NCI-H1694 (cell line): ENCODE measurements around the gene FKBP1A.
"Not testable (repeated sequence)": the region's sequence is repeated elsewhere in the genome, so short reads cannot be mapped to it uniquely, and the experiment has no call there.

Experiments used
- DNase-seq: peaks from one replicate; lab custom pipeline; 2025; lab: John Stamatoyannopoulos, UW

FKBP1A gene

DNA sequence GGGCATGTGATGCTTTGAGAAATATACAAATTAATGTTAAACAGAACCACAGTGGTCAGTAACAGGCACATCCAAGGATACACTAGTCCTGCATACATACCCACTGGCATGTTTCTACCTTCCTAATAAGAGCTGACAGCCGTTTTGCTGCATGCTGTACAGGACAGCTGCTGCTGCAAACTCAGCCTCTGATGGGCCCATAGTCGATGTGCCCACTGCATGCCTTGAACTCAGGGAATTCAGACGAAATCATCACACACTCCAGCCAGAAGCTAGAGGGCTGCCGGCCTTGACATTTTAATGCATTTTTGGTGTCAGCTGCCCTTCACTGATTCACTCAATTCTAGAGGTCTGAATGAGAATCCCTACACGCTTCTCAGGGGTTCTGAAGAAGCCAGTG lies 29.3 kb downstream of the FKBP1A start:
- no peak for DNase-seq

DNA sequence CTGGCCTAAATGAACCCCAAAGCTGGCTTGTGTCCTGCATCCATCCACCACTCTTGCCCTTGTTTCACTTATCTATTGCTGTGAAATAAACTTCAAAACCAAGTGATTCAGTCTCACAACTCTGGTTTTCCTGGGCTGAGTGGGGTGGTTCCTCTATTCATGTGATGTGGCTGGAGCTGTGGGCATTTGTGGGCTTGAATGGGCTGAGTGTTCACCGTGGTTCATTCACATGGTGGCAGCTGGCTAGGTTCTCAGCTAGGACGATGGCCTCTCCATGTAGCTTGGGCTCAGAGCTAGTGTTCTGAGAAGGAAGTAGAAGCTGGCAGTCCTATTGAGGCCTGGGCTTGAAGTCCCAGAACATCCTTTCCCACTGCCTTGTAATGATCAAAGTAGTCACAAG lies 30.4 kb downstream of the FKBP1A start:
- DNase-seq, result no peak

DNA sequence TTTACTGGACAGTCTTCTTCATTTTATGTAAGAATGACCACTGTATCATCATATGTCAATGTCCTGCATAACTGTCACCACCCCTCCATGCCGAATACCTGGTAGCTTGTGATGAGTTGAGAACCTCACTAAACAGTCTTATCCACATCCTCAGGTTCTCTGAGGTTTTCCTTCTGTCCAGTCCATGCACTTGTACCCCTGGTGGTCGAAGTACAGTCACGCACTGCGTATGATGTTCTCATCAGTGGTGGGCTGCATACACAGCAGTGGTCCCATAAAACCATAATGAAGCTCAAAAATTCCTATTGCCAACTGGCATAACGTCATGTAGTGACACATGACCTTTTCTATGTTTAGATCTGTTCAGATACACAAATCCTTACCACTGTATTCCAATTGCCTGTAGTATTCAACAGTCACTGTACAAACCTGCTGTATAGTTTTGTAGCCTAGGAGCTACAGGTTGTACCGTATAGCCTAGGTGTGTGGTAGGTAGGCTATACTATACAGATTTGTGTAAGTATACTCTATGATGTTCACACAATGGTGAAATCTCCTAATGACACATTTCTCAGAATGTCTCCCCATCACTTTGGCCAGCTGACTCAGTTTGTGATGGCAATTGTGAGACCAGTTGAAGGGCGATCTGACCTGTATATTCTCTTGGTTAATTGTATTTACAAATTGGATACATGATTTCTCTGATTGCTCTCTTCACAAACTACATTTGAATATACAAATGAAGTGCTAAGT lies 32.6 kb downstream of the FKBP1A start:
- no peak for DNase-seq

DNA sequence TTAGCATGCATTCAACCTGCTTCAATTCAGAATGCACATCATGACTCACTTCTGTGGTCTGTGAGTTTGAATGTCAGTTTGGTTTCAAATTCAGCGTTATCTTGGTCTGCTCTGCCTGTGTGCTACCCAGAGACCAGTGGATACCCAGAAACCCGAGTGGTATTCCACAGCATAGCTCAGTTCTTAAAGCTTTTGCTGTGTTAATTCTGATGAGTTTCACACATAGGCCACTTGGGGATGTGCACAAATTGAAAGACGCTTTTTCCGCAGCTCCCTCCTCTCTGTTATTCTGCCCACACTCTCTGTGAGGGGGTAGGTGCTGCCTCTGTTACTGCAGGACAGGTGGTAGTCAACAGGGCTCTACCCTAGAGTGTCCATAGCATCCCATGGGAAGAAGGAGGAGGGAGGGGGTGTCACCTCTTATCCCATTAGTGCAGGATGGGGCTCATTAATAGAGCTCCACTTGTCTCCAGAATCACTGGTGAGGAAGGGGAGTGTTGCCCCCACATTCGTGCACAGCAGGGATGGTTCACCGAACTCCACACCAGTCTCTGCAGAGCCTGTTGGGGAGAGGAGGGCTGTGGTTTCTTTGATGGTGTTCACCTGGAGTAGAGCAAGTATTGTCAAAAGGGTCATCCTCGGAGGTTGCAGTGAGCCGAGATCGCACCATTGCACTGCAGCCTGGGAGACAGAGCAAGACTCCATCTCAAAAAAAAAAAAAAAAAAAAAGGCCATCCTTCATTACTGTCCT lies 34.8 kb downstream of the FKBP1A start:
- DNase-seq, result no peak

DNA sequence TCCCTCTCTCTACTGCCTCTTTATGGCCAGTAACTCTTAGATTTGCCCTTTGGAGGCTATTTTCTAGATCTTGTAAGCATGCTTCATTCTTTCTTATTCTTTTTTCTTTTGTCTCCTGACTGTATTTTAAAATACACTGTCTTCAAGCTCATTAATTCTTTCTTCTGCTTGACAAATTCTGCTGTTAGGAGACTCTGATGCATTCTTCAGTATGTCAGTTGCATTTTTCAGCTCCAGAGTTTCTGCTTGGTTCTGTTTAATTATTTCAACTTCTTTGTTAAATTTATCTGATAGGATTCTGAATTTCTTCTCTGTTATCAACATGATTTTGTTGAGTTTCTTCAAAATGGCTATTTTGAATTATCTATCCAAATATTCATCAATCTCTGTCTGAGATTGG lies 38.9 kb downstream of the FKBP1A start:
- no peak for DNase-seq

DNA sequence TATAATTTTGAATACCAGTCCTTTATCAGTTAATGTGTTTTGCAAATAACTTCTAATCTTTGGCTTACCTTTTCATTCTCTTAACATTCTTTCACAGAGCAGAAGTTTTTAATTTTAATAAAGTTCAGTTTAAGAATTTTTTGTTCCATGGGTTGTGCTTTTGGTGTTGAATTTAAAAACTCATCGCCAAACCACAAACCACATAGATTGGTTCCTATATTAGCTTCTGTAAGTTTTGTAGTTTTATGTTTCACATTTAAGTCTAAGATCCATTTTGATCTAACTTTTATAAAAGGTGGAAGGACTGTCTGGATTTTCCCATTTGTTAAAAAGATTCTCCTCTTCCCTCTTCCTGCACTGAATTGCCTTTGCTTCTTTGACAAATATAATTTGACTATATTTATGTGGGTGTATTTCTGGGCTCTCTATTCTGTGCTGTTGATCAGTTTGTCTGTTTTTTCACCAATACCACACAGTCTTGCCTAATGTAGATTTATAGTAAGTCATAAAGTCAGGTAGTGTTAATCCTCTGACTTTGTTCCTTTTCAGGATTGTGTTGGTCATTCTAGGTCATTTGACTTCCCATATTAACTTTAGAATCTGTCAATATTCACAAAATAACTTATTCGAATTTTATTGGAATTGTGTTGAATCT lies 46.4 kb downstream of the FKBP1A start:
- no peak for DNase-seq

DNA sequence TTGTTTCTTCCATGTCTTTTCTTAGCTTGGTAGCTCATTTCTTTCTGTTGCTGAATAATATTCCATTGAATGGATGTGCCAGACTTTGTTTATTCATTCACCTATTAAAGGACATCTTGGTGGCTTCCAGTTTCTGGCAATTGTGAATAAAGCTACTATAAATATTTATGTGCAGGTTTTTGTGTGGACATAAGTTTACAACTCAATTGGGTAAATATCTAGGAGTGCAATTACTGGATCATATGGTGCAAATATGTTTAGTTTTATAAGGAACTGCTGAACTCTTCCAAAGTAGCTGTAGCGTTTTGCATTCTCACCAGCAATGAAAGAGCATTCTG lies 47.1 kb downstream of the FKBP1A start:
- DNase-seq, result no peak

DNA sequence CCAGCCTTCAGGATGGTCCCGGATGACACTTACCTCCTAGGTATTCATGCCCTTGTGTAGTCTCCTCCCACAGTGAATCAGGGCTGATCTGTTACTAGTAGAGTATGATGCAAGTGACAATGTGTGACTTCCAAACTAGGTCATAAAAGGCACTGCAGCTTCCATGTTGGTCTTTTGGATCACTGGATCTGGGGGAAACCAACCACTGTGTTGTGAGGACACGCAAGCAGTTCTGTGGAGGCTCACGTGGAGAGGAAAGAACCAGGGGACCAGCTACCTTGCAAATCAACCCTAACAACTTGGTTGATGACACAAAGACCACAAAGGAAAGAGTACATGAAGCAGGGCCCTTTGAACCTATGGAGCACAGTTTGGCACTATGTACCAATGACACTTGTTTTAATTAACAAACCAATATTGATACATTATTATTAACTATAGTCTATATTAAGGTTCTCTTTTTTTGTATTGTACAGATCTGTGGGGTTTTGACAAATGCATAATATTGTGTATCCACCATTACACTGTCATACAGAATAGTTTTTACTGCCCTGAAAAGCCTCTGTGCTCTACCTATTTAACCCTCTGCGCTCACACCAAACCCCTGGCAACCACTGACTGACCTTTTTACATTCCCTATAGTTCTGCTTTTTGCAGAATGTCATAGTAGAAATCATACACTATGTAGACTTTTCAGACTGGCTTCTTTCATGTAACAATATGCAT lies 47.7 kb downstream of the FKBP1A start:
- no peak for DNase-seq

DNA sequence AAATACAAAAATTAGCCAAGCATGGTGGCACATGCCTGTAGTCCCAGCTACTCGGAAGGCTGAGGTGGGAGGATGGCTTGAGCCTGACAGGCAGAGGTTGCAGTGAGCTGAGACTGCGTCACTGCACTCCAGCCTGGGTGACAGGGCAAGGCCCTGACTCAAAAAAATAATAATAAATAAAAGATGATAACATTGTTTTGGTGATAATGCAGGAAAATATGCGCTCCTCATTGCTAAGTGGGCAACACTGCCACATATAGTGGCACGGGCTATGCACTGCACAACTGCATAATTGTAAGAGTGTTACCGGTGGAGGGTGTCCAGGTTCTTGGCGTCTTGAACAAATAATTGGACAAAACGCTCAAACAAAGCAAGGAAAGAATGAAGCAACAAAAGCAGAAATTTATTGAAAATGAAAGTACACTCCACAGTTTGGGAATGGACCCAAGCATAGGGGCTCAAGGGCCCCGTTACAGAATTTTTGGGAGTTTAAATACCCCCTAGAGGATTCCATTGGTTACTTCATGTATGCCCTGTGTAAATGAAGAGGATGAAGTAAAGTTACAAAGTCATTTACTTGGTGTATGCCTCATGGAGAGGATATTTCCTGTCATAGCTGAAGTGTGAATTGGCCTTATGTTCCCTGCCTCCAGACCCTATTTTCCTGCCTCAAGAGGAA lies 49.3 kb downstream of the FKBP1A start:
- DNase-seq, result not testable (repeated sequence)

DNA sequence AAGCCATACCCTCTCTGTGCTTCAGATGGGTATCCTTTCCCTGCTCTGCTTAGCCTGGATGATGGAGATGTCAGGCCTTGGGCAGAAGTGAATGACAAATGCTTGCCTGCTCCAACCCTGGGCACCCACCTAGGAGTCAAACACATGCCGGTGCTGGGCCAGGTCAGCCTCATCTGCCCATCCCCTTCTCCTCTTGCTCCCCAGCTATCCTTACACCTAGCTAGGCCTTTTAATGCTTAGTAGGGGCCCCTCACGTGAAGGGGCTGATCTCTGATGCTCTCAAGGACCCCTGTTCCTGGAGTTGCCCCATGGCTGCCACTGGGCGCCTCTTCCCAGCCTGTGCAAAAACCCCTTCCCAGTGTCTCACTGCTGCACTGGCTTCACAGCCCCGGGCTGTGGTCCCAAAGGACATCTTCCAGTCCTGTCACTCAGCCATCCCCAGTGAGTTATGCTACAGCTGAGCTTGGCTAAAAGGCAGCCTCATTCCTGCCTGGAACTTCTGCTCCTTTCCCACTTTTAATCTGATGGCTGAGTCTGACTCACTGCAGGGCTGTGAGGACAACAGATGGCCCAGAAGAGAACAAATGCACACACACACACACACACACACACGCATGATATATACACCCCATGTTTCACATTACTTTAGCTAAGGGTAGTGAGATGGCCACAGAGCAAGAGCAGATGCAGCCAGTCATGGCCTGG lies 51.1 kb downstream of the FKBP1A start:
- no peak for DNase-seq

DNA sequence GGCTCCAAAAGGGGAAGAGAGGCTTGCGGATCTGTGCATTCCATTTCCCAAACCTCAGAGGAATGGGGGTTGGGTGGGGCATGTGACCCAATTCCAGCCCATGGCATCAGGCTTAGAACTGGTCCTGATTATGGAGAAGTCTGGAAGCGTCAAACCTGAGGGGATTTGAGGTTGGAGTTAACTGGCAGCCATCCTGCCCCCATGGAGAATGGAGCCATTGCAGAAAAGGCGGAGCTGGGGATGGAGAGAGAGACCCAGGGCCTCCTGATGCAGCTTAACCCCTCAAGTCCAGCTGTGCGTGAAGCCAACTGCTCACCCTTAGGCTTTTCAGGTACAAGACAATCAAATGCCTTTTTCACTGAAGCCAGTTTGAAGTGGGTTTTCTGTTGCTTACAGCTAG lies 54.1 kb downstream of the FKBP1A start:
- no peak for DNase-seq

DNA sequence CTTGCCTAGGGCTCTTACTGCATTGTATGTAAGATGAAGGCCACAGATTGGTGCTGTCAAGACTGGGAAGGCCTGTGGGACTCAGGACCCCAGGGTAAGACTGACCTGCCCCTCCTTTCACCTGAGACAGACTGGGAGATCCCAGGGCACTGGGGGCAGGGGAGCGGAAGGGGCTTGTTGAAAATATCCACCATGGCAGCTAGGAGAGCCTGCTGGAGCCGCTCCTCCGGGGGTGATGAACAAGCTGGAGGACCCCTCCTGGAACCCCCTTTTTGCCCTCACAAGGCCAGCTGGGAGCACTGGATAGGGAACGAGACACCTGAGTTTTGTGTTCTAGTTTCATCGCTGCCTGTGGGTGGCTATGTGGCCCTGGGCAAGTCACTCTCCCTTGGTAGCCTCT lies 54.8 kb downstream of the FKBP1A start:
- DNase-seq, result no peak

DNA sequence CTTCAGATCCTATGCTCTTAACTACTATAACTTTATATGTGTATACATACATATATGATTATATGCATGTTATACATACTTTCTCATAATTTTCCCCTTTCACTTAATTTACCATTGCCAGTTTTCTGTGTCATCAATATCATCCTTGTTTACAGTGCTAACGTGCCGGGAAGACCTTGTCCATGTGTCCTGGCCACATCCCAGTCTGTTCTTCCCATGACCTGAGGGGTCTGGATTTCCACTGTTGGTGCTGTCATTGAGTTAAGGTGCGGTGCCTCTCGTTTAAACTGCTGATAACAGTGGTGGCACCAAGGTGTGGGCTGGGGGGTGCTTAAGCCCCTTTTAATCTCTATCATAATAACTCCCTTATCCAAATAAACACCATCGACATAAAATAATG lies 55.4 kb downstream of the FKBP1A start:
- no peak for DNase-seq

DNA sequence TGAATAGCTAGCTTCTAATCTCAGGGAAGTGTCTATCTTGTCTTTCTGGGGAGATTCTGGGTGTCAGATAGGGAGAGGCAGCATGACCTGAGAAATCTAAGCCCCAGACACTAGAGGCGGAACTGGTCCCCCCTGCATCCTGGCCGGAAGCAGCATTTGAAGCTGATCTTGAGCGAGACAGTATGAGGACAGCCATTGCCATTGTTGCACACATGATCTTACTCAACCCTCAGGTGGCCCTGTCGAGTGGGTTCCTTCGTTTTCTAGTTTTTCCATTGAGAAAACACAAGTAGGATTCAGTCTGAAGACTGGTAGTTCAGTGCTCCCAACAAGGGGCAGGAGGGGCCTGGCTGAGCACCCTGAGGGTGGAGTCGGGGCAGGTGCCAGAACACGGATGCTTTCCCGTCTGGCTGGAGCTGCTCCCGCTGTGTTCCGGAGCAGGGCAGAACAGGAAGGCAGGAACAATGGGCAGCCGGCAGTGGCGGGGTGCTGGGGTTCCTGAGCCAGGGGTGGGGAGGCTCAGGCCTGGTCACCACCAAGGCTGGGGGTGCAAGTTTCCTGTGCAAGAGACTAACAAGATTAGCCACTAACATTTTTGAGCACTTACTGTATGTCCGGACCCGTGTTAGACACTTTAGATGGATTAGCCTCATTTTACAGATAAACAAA lies 56.0 kb downstream of the FKBP1A start:
- DNase-seq, result no peak

DNA sequence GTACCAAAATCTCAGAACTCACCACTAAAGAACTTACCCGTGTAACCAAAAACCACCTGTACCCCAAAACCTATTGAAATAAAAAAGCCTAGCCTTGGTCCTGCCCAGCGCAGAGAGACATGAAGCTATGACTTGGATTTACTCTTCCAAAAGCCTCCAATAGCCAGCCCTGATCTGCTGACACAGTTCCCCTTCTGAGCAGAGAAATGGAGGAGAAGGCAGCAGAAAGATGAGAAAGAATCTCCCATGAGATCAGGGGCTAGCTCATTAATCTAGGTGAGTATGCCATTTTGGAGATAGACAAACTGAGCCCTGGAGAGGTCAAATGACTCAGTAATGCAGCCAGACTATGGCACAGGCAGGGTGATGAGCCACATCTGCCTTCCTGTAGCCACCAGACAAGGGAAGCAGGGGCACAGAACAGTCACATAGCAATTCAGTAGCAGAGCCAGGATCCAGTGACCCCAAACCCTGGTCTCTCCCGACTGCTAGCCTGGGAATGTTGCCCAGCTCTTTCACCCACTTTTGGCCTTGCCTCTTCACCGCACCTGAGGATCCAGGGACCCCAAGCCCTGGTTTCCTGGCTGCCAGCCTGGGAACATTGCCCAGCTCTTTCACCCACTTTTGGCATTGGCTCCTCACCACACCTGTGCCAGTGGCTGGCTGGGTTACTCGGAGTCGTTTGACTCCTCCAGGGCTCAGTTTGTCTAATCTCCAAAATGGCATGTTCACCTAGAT lies 56.7 kb downstream of the FKBP1A start:
- DNase-seq, result no peak

DNA sequence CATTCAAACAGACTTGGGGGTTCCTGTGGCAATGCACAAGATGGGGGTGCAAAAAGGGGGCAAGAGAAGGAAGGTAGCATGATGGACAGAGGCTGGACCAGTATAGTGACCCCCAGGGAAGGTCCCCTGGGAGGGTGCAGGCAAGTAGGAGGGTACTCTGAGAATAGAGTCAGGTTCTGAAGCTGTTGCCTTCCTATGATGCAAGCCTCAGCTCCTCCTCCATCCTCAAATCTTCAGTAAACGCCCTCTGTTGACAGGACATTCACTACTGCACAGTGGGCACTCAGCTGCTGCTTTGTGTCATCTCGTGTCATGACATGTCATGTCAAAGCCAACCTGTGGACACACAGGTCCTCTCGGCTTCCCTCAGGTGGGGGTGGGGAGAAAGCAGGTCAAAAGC lies 58.1 kb downstream of the FKBP1A start:
- no peak for DNase-seq

DNA sequence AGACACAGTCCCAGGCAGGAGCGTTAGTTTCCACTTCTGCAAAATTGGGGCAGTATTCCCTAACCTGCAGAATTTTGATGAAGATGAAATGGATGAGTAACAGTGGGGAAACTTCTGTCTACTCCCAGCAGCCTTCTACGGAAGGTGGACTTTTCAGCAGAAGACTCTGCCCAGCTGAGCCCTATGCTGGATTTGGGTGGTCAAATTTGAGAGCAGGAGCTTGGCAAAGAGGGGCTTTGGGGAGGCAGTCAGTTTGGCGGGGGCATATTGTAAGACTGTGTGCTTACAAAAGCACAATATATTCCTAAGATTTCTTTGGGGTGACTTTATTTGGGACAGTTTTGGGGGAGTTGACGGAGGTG lies 58.5 kb downstream of the FKBP1A start:
- no peak for DNase-seq

DNA sequence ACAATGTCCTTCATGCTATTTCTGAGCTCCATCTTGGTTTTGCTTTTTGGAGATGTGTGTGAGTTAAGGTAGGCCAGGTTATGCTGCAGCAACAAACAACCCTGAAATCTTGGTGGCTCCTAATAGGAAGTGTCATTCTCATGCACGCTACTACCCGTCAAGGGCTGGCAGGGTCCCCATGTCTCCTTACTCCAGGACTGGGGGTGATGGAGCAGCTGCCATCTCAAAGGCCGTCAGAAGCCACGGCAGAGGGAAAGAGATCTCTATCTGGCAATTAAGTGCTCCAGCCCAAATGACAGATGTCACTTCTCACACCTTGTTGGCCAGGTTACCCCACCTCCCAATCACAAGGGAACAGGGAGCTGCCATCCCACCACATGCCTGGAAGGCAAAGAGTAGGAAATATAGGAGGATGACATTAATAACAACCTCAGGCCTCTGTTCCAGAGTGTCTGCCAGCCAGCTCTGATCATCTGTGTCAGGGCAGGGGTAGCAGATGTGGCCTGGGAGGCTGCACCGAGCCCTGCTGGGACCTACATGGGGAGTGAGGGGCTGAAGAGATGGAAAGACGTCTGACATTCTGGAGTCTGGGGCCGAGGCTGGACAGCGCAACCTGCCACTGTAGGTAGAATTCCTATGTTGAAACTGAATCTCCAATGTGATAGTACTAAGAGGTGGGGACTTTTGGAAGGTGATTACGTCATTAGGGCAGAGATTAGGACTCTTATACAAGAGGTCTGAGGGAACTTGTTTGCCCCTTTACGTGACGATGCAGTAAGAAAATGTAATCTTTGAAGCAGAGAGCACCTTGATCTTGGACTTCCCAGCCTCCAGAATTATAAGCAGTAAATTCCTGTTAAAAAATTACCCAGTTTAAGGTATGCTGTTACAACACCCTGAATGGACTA lies 59.1 kb downstream of the FKBP1A start:
- DNase-seq, result no peak

DNA sequence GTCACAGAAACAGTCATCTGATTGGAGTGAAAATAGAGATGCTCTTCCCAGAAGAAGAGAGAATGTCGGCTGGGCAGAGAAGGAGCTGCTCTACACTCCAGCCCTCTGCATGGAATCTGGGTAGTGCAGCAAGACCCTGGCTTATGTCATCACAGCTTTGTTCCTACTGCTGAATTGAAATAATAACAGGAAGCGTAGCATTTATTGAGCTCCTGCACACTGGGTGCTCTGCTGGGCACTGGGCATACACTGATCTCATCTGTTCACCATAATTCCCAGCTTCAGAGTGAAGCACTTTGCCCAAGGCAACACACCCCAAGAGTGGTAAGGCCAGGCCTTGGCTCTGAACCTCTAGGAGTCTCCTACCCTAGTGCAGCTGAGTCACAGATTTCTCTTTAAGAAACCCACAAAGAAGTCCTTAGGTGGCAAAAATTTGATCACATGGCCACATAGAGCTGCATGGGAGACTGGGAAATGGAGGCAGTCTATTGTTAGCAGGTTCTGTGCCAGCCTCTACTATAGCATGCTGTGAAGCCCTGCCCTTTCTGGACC lies 60.0 kb downstream of the FKBP1A start:
- DNase-seq, result no peak
